Stimulated activated CD4-positive, alpha-beta T cell treated with anti-CD3 and anti-CD28 coated beads, Interleukin-2, amount 100 ng/mL, for 48 hours (primary cell): Measurements from ENCODE around the gene HOXC5.

Source experiments
- DNase-seq, 2 donors: peaks; one replicate each; pipeline ENCODE4 v3.0.0-alpha.2; 2020

HOXC5 gene

DNA sequence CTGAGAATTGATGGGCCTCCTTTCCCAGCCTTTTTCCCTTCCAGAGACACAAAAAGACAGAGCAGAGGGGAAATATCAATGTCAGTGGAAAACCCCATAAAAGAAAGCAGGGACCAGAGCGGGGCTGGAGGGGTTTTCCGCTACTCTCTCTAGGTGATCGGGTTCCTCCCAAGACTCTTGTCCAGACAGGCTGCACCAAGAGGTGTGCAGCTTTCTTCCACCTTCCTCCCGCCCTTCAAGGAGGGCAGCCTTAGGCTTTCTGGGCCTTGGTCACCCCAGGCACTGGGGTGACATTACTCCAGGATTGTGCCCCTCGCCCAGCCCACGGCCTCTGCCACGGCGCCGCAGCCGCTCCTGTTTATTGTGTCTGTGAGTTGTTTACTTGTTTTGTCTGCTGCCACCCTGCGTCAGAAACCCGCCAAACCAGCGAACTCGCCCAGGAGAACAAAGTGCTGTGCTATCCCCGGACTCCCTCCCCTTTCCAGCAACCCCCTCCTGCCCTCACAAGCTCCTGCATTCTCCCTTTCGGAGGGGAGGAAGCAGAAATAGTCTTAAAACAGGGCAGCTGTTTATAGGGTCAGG is 11.3 kb upstream of the HOXC5 start:
- no peak for DNase-seq

DNA sequence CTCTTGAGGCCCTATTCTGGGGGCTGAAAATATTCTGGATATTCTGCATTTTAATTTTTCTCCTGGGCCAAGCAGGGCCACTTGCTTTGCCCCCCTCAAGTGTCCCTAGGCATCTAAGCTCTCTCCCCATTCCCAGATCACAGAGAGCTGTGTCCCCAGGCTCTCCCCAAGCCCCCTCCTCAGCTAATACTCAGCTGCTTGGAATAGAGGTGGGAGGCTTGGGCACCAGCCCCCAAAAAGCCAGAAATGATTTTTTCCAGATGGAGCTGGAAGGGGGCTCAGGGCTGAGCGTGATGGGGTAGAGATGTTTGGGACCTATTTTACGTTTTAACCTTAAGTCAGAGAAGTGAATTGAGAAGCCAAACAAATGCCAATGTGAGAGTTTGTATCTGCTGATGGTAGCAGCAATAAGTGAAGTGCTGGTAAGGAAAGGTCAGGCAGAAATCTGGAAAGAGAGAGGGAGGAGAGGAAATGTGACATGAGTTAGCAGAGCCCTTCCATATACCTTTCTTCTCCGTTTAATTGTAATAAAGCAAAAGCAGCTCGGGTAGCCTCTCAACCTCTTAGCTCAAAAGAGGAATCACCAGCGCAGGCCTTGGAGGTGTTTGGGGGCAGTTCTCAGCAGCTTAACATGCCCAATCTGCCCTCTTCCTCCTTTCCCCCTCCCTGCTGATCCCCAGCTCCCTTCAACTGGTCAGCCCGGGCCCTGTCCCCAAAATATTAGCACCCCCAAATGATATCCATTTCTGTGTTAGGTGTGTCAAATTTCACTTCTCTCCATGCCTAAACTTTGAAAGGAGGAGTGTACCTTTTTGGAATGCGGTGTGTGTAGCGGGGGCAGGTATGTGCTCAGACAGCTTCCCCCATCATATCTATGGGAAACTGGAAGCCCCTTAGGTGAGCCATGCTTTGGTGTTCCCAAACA is 9.6 kb upstream of the HOXC5 start:
- DNase-seq, result no peak

DNA sequence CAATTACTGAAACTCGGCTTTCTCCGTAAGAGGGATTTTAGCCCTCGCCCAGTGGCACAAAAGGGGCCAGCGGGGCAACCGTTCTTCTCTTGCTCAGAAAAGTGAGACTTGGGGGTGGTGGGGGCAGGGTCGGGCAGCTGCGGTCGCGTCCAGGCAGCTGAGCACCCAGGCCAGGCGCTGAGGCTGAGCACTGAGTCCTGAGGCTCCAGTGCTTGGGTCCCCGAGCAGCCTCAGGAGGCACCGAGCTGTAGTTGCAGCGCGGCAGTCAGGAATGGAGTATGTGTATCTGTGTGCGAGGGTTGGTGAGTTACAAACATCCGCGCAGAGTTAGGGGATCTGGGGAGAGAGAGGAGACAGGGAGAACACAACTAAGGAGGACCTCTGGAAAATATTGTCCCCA is 8.7 kb upstream of the HOXC5 start:
- DNase-seq, result no peak

DNA sequence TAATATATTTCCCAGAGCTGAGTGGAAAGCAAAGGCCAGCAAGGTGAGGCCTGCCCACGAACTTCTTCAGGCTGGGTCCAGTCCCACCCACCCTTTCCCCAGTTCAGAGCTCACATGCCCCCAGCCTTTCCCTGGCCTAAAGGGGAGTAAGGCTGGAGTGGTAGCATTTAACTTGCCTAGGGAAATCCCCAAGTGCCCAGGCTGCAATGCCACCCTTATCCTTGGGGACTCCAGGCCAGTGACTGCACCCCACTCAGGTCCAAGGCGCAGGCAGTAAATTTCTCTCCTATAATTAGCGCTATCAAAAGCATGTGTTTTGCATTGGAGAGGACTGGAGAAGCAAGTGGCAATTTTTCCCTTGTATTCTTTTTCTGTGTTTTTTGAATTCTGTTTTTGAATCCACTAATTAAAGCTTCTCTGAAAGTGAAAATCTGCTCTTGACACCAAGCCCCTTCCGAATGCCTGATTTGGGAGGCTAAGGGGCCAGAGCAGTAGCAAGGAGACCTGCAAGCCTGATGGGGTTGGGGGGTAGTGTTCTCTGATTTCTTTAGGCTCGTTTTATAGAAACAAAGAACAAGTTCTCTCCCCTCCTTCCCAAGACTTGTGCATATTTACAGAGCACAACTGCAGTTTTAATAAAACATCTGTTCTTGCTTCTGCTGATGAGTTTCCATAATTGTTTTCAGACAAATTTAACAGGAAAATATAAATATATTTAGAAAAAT is 8.1 kb upstream of the HOXC5 start:
- DNase-seq, result no peak

DNA sequence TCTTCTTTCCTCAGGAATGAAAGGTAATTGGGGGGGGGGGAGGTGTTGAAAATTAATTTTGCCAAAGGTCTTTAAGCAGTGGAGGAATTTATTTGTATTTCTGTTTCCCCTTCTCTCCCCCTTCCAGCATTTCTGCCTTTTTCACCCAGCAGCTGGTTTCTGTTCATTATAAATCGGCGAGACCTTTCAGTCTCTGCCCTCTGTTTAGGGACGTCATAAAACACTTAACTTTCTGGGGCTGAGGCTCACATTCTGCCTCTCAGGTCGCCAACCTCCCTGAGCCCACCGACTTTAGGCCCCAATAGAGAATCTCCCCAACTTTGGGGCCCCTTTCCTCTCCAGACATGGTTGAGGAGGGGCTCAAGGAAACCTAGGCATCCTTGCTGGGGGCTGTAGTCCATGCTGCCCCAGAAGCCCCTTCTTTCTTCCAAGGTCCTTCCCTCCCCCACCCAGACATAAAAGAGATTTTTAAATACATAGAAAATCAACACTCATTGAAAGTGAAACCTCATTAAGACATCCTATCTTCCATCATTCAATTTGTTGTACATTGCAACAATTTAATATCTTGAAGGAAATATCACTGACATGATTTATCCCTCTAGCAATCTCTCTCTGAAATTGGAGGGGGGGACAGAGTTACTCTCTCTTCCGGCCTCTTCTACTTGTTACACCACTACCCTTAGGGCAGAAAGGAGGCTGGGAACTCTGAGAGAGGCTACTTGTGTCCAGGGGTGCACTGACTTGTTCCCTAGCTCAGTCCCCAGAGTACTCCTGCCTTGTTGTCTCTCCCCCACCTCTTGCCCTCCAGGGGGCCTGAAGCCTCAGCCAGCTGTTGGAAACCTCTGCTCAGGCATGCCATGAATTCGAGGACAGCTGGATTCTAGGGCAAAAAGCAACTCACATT is 7.1 kb upstream of the HOXC5 start:
- DNase-seq, result no peak

DNA sequence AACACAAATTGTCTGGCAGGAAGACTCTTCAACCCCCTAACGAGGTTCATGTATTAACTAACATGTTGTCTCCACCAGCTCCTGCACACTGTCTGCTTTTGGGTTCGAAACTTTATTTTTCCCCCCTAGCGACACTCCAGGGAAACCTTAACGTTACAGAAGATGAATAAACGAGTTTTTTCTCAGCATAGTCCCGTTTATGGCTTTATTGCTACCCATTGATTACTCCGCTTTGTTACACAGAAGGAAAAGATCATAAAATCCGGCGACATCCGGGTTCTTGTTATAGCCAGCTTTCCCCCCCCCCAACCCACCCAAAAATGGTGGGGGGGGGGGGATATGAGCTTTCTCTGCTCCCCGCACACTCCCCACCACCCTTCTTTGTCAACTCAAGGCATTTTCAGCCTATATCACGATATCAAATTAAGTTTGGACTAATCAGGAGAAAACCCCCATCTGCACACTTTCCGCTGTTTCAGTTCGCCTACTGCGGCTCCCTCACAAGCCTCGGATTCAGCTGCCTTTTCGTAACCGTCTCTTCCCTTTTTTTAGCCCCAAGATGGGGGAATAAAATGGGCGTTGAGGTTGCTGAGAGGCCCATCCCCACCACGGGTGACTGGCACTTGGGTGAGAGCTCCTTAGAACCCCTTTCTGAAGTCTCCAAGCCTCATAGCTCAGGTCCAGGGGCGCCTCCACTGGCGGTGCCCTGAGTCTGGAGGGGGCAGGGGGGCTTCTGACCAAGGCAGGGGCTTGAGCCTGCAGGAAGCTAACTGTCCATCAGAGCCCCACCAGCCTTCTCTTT is 6.0 kb upstream of the HOXC5 start:
- DNase-seq, result no peak

DNA sequence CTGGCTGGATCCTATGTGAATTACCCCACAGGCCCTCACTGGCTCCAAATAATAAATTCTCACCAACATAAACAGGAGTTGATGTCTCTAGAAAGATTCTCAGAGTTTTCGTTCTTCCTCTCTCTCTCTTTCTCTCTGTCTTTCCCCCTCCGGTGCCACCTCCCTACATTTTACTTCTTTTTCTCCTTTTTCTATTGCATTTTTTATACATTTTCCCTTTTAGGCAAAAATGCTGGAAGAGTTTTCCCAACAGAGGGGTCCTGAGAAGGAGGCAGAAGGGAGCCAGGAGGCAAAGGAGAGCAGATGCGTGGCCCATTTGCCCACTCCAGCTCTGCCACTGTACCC is 5.4 kb upstream of the HOXC5 start:
- DNase-seq, result no peak

DNA sequence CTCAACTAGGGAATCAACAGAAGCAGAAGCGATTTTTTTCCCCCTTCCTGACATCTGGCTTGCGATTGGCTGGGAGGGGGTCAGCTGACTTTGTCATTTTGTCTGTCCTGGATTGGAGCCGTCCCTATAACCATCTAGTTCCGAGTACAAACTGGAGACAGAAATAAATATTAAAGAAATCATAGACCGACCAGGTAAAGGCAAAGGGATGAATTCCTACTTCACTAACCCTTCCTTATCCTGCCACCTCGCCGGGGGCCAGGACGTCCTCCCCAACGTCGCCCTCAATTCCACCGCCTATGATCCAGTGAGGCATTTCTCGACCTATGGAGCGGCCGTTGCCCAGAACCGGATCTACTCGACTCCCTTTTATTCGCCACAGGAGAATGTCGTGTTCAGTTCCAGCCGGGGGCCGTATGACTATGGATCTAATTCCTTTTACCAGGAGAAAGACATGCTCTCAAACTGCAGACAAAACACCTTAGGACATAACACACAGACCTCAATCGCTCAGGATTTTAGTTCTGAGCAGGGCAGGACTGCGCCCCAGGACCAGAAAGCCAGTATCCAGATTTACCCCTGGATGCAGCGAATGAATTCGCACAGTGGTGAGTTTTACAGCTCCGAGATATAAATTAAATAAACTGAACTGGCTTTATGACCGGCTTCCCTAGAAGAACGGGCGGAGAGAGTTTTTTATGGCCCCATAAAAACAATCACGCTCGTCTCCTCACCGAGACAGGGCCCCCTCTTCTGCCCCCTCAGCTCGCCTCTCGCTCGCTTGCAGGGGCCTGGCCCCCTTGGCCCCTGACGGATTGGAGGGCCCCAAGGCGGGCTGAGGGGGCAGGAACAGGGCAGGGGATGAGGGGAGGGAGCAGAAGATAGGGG is 4.3 kb upstream of the HOXC5 start, which contains the start of gene HOXC6:
Gene HOXC6 (plus strand): TSS at position 127 of the 888 bp plus-strand sequence. CDS start 82 bp downstream, at position 209.
- DNase-seq, result no peak

DNA sequence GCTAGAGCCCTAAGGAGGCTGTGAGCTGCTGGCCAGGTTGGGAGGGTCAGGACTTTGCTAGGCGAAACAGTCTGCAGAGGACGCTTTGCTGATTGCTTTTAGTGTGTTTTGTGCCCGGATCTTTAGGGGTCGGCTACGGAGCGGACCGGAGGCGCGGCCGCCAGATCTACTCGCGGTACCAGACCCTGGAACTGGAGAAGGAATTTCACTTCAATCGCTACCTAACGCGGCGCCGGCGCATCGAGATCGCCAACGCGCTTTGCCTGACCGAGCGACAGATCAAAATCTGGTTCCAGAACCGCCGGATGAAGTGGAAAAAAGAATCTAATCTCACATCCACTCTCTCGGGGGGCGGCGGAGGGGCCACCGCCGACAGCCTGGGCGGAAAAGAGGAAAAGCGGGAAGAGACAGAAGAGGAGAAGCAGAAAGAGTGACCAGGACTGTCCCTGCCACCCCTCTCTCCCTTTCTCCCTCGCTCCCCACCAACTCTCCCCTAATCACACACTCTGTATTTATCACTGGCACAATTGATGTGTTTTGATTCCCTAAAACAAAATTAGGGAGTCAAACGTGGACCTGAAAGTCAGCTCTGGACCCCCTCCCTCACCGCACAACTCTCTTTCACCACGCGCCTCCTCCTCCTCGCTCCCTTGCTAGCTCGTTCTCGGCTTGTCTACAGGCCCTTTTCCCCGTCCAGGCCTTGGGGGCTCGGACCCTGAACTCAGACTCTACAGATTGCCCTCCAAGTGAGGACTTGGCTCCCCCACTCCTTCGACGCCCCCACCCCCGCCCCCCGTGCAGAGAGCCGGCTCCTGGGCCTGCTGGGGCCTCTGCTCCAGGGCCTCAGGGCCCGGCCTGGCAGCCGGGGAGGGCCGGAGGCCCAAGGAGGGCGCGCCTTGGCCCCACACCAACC is 3.1 kb upstream of the HOXC5 start:
- no peak for DNase-seq

DNA sequence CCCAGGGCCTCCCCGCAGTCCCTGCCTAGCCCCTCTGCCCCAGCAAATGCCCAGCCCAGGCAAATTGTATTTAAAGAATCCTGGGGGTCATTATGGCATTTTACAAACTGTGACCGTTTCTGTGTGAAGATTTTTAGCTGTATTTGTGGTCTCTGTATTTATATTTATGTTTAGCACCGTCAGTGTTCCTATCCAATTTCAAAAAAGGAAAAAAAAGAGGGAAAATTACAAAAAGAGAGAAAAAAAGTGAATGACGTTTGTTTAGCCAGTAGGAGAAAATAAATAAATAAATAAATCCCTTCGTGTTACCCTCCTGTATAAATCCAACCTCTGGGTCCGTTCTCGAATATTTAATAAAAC is 2.4 kb upstream of the HOXC5 start:
- DNase-seq, result no peak

DNA sequence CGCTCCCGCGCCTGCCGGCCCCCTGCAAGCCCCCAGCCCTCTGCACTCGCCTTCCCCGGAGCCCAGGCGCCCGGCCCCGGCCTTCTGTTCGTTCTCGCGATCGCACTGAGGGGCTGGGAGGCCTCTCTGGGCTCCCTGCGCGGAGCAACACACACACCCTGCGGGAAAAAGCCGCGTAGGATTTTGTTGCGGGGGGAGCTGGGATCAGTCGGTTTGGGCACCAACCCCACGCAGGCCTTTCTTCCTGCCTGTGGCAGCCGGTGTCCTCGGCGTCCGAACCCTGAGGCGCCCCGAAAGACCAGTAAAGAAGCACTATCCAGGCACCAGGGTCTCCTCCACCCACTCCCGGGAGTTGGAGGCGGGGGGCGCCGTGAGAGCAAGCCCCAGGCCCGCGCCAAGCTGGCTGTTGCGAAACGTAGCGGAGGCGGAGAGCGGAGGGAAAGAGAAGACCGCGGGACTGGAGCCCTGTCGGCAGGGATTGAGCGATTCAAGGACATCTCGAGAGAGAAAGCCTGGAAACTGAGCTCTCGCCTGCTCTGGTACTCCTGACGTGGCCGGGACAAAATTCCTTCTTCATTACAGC is 1.9 kb upstream of the HOXC5 start:
- DNase-seq, result no peak

DNA sequence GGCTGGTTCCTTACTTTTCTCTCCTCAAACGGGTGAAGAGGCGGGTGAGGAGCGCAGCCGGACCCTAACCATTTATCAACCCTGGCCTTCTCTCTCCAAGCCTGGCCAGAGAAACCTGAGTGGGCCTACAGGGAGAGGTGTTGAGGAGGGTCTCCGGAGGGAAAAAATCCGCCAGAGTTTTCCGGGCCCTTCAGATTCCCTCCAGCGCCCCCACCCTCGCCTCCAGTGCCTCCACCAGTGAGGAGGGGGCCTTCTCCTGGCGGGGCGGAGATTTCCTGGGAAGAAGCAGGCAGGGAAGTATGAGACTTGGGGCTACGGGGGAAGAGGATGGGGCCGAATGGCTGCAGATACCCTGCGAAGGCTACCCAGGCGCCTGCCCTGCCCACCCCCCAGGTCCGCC is 1.4 kb upstream of the HOXC5 start:
- no peak for DNase-seq

DNA sequence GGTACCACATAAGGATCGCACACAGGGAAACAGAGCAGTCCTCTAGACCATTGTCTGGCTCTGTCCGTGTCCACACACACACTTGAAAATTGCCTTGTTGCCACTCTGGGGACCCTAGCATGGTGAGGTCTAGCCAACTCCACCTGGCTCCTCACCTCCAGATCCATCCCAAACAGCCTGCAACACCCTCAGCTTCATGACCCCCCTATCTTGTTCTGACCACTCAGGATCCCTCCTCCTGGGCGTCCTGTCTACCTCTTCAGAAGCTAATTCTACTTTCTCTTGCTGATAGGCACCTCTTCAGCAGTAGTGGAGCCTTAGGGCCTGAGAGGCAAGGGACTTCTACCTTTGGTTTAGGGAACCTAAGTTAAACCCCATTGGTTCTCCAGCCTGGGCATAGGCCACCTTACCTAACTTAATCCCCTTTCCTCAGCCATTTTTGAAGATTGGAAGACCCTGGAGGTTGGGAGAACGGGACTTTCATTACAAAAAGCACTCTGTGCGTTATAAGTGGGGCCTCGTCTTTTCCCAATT is 697 bp upstream of the HOXC5 start:
- DNase-seq, result no peak

DNA sequence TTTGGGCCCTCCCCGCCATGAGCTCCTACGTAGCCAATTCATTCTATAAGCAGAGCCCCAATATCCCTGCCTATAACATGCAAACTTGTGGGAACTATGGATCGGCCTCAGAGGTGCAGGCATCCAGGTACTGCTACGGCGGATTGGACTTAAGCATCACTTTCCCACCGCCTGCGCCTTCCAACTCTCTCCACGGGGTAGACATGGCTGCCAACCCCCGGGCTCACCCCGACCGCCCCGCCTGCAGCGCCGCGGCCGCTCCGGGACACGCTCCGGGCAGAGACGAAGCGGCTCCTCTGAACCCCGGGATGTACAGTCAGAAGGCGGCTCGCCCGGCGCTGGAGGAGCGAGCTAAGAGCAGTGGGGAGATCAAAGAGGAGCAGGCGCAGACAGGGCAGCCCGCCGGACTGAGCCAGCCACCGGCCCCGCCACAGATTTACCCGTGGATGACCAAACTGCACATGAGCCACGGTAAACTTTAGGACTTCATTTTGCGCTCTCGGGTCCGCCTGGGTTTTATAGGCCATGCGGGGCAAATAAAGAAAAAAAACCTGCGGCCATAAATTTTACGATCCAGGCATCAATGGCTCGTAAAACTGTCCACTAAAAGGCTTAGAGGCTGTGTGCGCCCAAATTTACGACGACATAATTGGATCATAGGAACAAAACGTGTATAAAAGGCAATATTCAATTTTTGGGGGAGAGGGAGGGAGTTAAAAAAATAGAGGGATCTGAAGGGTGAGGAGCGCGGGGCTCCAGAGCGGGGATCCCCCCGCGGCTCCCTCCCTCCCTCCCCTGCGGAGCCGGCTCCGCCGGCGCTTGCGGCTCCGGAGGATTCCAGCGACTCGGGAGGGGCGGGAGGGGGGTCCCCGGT is 493 bp downstream of the HOXC5 start:
- no peak for DNase-seq

DNA sequence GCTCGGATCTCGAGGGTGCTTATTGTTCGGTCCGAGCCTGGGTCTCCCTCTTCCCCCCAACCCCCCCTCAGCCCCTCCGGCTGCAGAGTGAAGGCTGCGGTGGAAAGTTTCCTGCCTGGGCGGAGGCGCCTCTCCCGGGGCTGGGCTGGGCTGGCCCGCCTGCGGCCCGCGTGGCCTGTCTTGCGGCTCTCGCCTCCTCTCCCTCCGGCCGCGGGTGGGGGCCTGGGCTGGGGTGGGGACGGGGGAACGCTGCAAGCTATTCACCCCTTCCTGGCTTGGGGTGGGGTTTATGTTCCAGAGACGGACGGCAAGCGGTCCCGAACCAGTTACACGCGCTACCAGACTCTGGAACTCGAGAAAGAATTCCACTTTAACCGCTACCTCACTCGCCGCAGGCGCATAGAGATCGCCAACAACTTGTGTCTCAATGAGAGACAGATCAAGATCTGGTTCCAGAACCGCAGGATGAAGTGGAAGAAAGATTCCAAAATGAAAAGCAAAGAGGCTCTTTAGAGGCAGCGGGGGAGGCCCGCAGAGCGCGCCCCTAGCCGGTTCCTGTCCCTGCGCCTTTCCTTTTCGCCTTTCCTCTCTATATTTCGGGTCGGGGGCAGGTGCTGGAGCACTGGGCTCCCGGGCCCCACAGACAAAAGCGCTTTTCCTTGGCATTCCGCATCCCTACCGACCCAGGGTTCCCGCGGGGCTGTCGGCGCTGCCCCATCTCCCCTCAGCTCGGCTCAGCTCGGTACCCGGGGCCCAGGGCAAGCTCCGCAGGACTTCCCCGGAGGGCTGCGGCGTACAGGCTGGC is 1.3 kb downstream of the HOXC5 start:
- DNase-seq, result no peak

DNA sequence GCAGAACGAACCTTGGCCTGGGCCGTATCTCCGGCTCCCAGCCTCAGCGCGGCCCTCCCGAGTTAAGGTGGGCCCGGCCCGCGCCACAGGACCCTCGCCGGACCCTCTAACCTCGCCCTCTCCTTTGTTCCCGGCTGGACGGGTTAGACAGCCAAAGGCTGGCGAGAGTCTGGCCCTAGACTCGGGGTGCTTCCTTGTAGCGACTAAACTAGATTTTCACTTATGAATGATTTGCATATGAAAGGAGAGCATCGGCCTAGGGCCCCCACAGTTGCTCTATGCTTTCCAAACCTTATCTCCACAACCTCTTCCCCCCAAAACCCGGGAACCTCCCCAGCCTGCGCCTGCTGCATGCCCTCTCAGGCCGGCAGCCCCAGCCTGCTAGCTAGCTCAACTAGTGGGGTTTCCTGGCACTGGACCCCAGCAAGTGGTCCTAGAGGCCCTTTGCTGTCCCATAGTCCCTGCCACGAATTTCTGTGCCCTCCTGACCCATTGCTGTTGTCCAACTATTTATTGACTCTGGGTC is 2.0 kb downstream of the HOXC5 start:
- no peak for DNase-seq
